GM19023 (cell line): ENCODE measurements around the gene C4orf50.
A peak's percentile ranks its signal among the peaks of the same experiment; 100 is the strongest.
"Not testable (repeated sequence)": the region's sequence is repeated elsewhere in the genome, so short reads cannot be mapped to it uniquely, and the experiment has no call there.

Source experiments
- ATAC-seq: cut with Tn5 transposase; IDR thresholded peaks from one replicate; pipeline ENCODE4 v1.9.1; 2021; ENCODE audit warnings: mild to moderate bottlenecking, moderate library complexity; ENCODE audit not compliant: unreplicated experiment

C4orf50 gene

DNA sequence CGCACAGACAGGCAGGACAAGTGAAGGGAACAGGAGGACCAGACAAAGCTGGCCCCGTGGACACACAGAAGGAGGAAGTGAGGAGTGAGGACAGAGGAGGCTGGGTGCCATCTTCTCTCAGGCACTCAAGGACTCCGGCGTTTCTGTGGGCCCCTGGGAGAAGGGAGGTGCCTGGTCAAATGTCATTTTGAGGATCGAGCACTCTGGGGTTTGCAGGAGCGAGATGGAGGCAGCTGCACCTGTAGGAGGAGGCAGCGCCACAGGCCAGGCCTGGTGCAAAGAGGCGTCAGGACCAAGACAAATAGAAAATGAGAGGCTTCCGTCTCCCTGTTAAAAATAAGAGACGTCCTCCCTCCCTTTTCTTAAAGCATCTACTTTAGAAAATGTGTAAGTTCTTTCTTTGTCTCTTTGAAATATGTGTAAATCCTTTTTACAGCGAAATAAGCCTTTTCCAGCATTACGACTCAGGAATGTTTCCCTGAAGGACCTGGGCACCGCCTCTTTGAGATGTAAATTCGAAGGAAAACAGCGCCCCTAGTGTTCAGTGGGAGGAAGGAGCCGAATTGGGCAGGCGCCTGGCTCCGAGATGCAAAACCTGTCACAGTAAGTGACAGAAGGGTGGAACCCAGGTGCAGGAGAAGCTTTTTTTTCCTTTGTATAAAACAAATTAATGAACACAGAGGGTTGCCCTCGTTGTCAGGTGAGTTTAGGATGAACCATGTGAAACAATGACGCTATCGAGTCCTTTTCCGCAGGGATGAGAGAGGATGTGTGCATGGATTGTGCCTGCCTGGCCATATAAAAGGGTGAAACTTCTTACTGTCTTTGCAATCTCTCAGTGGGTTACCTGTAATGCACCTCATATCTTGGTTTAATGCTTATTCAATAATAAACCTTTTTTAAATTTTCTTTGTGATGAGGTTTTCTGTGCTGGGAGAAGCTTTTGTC, 1.4 kb upstream of the C4orf50 start:
- ATAC-seq, result no peak

DNA sequence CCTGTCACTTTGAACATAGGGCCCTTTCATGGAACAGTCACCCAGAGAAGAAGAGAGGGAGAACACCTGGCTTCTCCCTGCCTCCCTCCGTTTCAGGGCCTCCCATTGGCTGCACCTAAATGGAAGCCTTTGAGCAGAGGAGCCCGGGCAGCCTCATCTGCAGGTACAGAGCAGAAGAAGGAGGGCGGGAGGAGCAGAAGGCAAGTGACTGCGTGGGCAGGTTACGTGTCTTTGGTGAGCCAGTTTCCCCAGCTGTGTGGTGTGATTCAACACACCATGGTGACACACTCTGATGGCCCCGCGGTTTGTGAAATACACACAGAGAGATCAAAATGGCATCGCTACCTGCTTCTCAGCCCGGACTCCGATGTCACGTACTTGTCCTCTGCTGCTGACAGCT, 431 bp downstream of the C4orf50 start:
- ATAC-seq, result no peak

DNA sequence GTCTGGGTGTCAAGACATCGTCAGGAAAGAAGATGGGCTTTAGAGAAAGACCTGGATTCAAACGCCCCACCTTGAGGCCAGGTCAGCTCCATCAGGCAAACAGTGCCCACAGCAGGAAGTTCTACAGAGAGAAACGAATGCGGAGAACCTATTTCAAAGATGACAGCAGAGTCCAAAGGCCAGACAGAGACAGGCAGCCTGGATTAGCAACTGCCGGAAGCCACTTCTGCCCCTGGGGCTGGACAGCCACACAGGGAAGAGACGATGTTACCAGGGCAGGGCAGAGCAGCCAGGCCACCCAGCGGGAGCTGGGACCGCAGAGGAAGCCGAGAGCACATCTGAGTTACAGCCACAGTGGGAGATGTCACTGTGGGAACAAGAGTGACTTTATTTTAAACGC, 1.2 kb downstream of the C4orf50 start:
- no peak for ATAC-seq

DNA sequence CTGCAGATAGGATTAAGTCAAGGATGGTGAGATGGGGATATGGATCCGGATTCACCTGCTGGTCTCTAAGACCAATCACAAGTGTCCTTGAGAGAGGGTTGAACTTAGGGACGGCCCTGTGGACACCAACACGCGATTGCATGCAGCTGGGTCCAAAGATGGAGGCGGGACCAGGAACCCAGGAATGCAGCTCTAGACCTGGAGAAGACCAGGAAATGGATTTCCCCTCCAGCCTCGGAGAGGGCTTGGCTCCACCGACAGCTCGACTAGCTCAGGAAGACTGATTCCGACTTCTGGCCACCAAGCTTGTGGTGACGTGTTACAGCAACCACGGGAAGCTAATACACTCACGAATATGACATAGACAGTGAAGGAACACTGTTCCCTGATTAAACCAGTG, 4.7 kb downstream of the C4orf50 start:
- no peak for ATAC-seq

DNA sequence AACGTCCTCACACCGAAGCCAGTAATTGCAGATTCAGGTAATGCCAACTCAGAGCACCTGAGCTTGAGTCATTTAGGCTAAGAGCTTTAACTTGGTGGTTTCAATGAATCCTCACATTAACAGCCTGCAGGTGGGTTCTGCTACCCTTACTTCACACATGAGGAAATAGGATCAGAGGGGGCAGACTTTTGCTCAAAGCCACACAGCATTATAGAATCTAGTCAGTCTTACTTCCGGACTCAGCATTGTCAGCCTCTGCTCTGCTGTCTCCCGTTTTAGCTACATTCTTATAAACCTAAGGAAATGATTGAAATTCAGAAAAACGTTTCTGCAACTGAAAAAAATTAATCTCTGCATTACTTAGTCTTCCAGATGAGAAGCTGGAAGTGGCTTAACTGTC, 6.0 kb downstream of the C4orf50 start:
- no peak for ATAC-seq

DNA sequence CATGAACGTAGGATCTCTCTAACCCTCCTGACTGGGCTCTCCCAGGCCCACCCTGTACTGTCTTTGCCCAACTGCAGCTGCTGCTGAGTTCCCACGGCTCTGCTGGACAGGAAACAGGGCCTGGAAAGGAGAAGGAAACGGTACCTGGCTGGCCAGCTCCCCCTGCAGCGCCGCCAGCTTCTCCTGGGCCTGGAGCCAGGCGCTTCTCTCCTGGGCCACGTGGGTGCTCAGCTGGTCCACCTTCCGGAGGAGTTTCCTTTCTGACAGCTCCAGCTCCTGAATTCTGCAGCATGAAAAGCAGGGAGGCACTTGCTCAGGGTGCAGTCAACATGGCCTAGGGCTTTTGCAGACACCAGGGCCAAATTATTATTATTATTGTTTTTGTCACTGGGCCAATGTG, 6.5 kb downstream of the C4orf50 start:
- no peak for ATAC-seq

DNA sequence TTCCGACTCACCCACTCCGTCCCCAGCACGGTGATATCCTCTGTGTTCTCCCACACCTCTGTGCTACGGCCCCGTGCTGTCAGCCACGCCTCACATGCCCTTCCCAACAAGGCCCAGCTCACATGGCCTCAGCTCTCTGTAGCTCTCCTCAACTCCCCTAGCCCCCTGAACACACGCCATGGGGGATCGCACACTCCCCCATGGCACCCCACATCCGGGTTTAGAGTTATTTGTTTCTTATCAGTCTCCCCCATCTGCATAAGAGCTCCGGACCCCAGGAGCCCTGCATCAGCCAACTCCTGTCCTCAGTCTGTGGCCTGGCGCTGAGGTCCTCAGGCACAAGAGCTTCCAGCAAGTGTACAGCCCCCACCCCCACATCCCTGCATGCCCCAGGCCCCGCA, 7.0 kb downstream of the C4orf50 start:
- no peak for ATAC-seq

DNA sequence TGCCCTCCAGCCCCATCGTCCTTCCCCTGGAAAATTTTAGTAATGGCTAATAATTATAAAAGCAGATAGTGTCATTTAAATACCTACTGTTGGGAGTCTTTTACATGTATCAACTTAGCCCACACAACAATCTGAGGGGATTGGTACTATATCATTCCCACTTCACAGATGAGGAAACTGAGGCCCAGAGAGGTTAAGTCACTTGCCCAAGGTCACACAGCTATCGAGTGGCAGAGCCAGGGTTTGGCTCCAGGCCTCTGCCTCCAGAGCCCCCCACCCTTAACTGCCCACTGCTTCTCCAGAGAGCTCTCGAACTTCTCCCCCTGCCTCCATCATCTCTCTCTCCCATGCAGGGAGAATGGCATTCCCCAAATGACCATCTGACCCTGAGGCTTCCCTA, 7.4 kb downstream of the C4orf50 start:
- no peak for ATAC-seq

DNA sequence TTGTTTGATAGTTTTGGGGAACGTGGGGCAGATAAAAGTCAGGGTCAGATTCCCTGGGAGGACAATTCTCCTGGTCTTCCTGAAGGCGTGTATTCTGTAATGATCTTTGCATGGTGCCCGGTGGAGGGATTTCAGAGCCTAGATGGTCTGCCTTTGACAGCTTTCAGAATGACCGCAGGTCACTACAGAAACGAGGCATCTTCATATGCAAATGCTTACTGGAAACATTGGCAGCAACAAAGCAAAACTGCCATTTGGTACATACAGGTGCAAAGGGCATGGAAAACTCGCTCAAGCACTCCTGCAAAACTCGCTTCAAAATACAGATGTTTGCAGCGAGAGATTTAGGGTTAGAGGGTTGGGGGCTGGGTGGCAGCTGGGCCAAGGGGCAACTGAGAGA, 8.8 kb downstream of the C4orf50 start:
- no peak for ATAC-seq

DNA sequence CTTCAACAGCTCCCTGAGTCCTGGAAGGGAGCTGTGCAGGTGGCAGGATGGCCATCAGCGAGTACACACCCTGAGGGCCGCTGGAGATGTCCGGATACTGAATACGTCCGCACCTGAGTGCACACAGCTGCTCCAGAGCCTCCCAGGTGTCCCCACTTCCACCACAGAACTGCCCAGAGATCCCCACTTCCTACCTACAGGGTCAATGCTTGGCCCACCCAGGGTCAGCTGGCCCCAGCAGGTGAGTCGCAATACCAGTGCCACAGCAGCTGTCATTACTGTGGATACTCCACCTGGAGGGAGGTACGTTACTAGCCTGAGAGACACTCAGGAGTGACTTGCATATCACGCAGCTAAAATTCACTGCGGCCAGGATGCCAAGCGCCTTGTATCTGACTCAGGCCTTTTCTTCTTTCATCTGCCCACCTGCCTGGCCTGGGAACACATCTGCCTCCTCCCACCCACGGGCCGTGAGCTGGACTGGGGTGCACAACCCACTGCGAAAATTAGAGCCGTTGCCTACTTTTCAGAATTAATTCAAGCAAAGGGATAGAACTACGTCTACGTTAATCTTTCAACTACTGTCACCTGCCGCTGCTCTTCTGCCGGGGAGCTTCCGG, 9.4 kb downstream of the C4orf50 start:
- no peak for ATAC-seq

DNA sequence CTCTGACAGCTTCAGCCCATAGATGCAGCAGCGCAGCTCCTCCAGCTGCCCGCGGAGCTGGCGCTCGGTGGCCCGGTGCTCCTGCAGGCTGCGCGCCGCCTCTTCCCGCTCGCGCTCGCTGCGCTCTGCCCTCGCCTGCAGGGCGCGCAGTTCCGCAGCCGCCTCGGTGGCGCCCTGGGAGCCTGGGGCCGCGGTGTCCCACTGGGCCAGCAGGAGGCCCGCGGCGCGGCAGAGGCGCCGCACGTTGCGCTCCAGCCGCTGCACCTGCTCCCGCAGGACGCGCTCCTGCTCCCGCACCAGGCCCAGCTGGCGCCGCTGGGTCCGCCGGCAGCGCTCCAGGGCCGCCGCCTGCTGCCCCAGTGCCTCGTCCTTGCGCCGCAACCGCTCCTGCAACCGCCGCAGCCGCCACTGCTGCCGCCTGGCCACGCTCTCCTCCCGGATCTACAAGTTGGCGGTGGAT, 10.1 kb downstream of the C4orf50 start:
- ATAC-seq, result no peak

DNA sequence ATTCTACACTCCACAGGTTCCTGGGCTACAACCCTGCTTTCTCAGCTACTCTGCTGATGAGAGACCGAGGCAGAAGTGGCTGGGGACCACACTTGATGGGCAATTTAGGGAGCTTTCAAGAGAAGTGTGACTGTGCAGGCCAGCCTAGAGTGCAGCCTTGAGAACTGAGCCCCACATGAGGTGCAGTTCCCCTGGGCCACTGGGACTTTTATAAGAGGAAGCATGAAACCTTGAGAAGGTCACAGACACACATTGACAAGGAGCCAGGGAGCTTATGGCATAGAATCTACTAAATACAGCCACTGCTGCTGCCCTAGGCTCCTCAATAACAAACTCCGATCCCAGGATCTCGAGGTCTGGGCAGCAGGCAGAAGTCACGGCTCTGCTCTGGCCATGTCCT, 13.1 kb downstream of the C4orf50 start:
- no peak for ATAC-seq

DNA sequence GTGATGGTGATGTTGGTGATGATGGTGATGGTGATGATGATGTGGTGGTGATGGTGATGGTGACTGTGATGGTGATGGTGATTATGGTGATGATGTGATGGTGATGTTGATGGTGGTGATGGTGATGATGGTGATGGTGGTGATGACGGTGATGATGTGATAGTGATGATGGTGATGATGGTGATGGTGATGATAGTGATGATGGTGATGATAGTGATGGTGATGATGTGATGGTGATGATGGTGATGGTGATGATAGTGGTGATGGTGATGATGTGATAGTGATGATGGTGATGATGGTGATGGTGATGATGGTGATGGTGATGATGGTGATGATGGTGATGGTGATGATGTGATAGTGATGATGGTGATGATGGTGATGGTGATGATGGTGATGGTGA, 14.7 kb downstream of the C4orf50 start:
- not testable (repeated sequence) for ATAC-seq

DNA sequence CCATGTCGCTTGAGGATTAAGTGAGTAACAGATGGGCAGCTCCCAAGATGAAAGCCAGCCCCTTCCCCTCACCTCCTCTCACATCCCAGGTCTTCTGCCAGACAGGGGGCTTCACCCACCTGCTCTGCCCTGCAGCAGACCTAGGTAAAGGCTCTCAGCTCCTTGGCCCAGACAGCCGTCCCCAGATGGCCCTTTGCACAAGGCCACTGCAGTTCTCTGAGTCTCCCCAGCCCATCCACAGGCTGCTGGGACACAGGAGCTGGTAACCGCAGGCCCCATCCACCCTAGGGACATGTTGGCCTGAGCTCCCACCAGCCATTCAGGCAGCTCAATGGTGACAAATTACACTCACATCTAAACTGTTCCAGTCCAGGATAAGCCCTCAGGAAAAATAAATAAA, 15.3 kb downstream of the C4orf50 start:
- no peak for ATAC-seq

DNA sequence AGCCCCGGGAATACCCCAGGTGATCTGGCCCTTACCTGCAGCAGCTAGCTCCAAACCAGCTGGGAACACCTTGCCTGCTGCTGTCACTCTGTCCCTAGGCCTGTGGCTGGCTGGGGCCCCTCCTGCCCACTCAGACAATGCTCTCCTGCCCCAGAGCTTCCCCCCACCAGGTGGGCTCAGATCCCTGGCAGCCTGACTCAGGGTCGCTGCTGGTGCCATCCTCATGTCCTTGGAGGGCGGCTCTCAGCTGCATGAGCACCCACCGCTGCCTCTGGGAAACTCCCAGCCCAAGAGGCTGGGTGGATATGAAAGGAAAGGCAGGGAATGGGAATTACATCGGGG, 15.8 kb downstream of the C4orf50 start:
- ATAC-seq, result no peak

DNA sequence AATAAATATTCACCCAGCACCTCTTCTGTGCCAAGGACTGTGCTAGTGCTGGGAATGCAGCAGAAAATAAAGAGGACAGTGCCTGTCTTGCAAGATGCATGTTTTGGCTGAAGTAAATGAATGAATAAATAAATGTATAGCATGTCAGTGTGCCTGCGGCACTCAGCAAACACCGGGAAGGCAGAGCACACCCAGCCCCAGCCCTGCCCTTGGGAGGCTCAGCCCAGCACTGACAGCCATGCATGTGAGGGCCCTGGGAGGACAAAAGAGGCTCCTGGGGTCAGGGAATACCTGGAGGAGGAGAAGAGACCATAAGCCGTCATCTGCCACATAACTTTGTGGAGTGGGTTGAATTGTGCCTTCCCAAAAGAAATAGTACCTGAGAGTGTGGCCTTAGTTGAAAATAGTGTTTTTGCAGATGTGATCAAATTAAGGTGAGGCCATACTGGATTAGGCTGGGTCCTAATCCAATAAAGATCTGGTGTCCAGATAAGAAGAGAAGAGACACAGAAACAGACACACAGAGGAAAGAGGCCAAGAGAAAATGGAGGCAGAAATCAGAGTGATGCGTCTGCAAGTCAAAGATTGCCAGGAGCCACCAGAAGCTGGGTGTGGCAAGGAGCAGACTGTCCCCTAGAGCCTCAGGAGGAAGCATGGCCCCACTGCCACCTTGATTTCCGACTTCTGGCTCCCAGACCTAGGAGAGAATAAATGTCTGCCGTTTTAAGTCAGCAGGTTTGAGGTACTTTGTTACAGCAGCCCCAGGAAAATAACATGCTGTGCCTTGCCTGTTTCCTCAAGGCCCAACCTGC, 16.3 kb downstream of the C4orf50 start:
- ATAC-seq, result no peak

DNA sequence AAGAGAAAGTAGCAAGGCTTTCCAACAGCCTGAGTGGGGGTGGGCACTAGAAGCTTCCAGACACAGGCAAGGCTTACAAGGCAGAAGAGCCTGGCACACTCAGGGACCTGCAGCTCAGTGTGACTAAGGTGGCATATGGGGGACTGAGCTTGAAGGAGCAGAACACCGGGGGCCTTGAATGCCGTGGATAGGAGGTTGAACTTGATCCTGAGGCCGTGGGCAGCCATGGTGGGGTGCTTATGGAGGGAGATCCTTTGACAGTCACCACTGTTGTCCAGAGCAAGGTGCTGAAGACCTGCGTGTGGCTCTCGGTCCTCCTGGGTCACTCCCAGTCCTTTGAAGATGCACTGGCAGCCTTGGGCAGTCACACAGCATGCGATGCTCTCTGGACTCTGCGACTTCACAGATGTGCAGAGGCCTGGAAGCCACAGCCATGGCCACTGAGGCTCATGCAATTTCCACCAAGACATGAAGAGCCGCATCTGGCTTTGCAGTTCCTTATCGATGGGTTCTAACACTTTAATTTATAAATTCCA, 18.3 kb downstream of the C4orf50 start:
- ATAC-seq, result no peak

DNA sequence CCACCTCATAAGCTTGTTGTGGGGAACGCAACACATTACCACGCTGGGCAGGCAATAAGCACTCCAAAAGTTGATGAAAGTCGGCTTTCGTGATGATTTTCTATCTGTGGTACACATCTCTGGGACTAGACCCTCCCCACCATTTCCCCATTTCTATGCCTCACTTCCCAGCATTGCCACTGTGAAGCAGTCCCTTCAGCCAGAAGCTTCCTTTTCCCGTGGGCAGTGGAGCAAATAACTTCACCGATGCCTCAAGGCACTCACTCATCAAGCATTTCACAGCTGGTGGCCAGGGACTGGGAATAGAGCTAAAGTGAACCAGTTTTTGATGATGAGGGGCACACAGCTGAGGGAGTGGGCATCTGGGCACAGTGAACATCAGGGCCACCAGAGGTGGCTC, 18.9 kb downstream of the C4orf50 start:
- no peak for ATAC-seq

DNA sequence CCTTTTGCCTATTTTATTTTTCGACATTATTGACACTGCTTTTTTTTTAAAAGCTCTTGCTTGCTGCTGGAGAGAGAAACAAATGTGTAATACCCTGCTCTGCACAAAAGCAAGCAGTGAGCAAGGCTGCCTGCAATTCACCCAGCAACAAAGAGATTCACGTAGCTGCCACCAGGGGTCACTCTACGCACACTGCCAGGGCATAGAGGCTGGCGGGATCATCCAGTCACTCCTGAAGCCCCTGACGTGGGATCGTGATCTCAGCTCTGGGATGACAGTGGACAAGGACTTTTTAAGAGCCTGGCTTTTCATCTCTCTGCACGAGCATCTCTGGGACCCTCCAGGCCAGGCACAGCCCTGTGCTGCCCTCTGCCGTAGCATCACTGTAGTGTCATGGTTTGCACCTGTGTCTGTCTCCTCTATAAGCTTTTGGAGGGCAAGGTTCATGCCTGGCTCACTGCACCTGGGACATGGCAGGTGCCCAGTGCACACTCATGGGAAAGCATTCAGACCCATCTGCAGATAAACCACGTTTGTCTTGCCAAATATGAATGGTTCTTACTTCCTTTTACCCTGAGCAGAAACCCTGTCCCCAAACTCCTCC, 19.8 kb downstream of the C4orf50 start:
- peak; percentile 79 for ATAC-seq

DNA sequence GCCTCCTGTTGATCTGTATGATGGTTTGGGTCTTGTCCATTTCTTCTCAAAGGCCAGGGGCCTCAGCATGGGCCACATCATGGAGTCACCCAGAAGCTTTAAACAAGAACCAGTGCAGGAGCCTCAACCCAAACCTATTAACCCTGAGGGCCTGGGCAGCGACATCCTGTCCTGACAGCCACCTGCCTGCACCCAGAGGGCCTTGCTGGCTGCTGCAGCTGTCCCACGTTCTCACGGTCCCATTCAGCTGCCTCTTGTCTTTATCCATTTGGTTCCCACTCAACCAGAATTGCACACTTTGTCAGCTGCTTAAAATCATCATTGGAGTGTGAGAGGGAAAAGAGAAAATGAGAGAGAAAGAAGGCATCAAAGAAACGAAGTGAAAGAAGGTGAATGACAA, 21.6 kb downstream of the C4orf50 start:
- no peak for ATAC-seq
